Erythroblast (primary cell): ENCODE measurements around the gene IFI16.

ENCODE experiments used
- GATA1 ChIP-seq: IDR thresholded peaks from 2 replicates; pipeline ENCODE4 v1.6.1; 2011; ENCODE audit warnings: low read depth, mild to moderate bottlenecking, control low read depth, low read length, moderate library complexity
- POLR2A ChIP-seq: IDR thresholded peaks from 2 replicates; pipeline ENCODE4 v1.6.1; 2011; ENCODE audit warnings: mild to moderate bottlenecking, low read length

GRCh38 chr1:159014851-159015250 is 5.1 kb downstream of the IFI16 start:
- TF ChIP-seq POLR2A: no peak
- TF ChIP-seq GATA1: no peak
